T-helper 17 cell (primary cell): ENCODE measurements around the gene STX16. TPM values are rescaled to one million over a fixed set of nuclear protein-coding genes. Genes with fewer than 3 reads are reported as not detected.

Source experiments
- ATAC-seq: fragments of 150-1000 bp; cut with Tn5 transposase; 2 replicates; pipeline ENCODE4 v1.10.0; 2021; ENCODE audit warnings: mild to moderate bottlenecking, moderate library complexity
- DNase-seq, 3 donors: peaks; one replicate each; pipeline versions ENCODE4 v3.0.0 to v3.0.0-alpha.2; 2020 to 2021
- H3K9me3 ChIP-seq: one replicate; pipeline ENCODE4 v1.7.0; 2013; ENCODE audit warnings: low read length, mild to moderate bottlenecking; ENCODE audit not compliant: control insufficient read depth, poor library complexity, severe bottlenecking
- H3K27ac Mint-ChIP-seq: one replicate; pipeline ENCODE4 v1.8.0; 2022; ENCODE audit warnings: mild to moderate bottlenecking, moderate library complexity, mixed read lengths
- H3K27me3 Mint-ChIP-seq: one replicate; pipeline ENCODE4 v1.8.0; 2022; ENCODE audit warnings: mixed read lengths
- H3K36me3 Mint-ChIP-seq: one replicate; pipeline ENCODE4 v1.8.0; 2022; ENCODE audit warnings: low read depth, mixed read lengths
- H3K4me1 Mint-ChIP-seq: one replicate; pipeline ENCODE4 v1.8.0; 2022; ENCODE audit warnings: mild to moderate bottlenecking, mixed read lengths
- H3K4me3 Mint-ChIP-seq: one replicate; pipeline ENCODE4 v1.8.0; 2022; ENCODE audit warnings: mild to moderate bottlenecking, moderate library complexity, mixed read lengths
- total RNA-seq, 4 donors: library from RNA in 2 of 4; stranded (reverse) in 2 of 4; gene quantifications; one replicate each; pipeline ENCODE4 v1.2.3 and lab custom pipeline; 2022 to 2026

The STX16 gene
- total RNA-seq, 2 donors from 2014 or later, result 161 to 167 TPM

GRCh38 chr20:58623579-58624473 lies 27.3 kb upstream of the STX16 start:
- Mint-ChIP-seq H3K4me1 (peaks cover 10% of the 10 kb centered on the region), H3K27ac (no peak overlapping the region), H3K27me3 (peaks cover 11% of the 10 kb centered on the region), H3K36me3 (no peaks in the 10 kb centered on the region), H3K4me3 (no peak overlapping the region)
- no peaks in the 10 kb centered on the region for H3K9me3 ChIP-seq
- no peak for DNase-seq
- ATAC-seq, result no peak

GRCh38 chr20:58624687-58625086 lies 26.4 kb upstream of the STX16 start:
- ATAC-seq, result no peak
- H3K27ac Mint-ChIP-seq, result no peak overlapping the region
- no peak overlapping the region for H3K4me3 Mint-ChIP-seq
- no peaks in the 10 kb centered on the region for H3K36me3 Mint-ChIP-seq
- peaks cover 6% of the 10 kb centered on the region for H3K27me3 Mint-ChIP-seq
- no peak for DNase-seq
- no peaks in the 10 kb centered on the region for H3K9me3 ChIP-seq
- peaks cover 10% of the 10 kb centered on the region for H3K4me1 Mint-ChIP-seq

GRCh38 chr20:58625585-58625984 lies 25.5 kb upstream of the STX16 start:
- no peak for DNase-seq
- Mint-ChIP-seq H3K27ac (no peak overlapping the region), H3K4me1 (peaks cover 10% of the 10 kb centered on the region), H3K27me3 (no peaks in the 10 kb centered on the region), H3K36me3 (no peaks in the 10 kb centered on the region), H3K4me3 (no peak overlapping the region)
- no peak for ATAC-seq
- H3K9me3 ChIP-seq, result no peaks in the 10 kb centered on the region

- H3K4me3 Mint-ChIP-seq, result no peak overlapping the region
- H3K27ac Mint-ChIP-seq, result no peak overlapping the region
- ATAC-seq, result no peak
Observed at GRCh38 chr20:58626051-58626450, 25.0 kb upstream of the STX16 start.

GRCh38 chr20:58627212-58628072 lies 23.6 kb upstream of the STX16 start:
- Mint-ChIP-seq H3K4me1 (peaks cover 10% of the 10 kb centered on the region), H3K36me3 (no peaks in the 10 kb centered on the region), H3K27ac (peak overlapping the region; percentile 51), H3K4me3 (no peak overlapping the region), H3K27me3 (no peaks in the 10 kb centered on the region)
- DNase-seq, result no peak
- ATAC-seq, result peak; percentile 87
- H3K9me3 ChIP-seq, result no peaks in the 10 kb centered on the region

More at GRCh38 chr20:58626051-58626450, 25.0 kb upstream of the STX16 start:
- no peaks in the 10 kb centered on the region for H3K36me3 Mint-ChIP-seq
- no peaks in the 10 kb centered on the region for H3K27me3 Mint-ChIP-seq
- H3K9me3 ChIP-seq, result no peaks in the 10 kb centered on the region
- peaks cover 10% of the 10 kb centered on the region for H3K4me1 Mint-ChIP-seq
- DNase-seq, result no peak

- ATAC-seq (no peak), DNase-seq (no peak)
- Mint-ChIP-seq H3K36me3 (no peaks in the 10 kb centered on the region), H3K4me3 (no peak overlapping the region), H3K27ac (no peak overlapping the region), H3K27me3 (no peaks in the 10 kb centered on the region), H3K4me1 (peaks cover 10% of the 10 kb centered on the region)
- no peaks in the 10 kb centered on the region for H3K9me3 ChIP-seq
Observed at GRCh38 chr20:58628491-58629214, 22.4 kb upstream of the STX16 start.

GRCh38 chr20:58629215-58629580 lies 21.9 kb upstream of the STX16 start:
- no peak for DNase-seq
- H3K27ac Mint-ChIP-seq, result no peak overlapping the region
- no peak overlapping the region for H3K4me3 Mint-ChIP-seq
- no peaks in the 10 kb centered on the region for H3K9me3 ChIP-seq
- no peaks in the 10 kb centered on the region for H3K27me3 Mint-ChIP-seq
- H3K36me3 Mint-ChIP-seq, result no peaks in the 10 kb centered on the region
- peaks cover 10% of the 10 kb centered on the region for H3K4me1 Mint-ChIP-seq
- no peak for ATAC-seq

GRCh38 chr20:58630063-58630462 lies 21.0 kb upstream of the STX16 start:
- H3K9me3 ChIP-seq, result no peaks in the 10 kb centered on the region
- H3K27me3 Mint-ChIP-seq, result no peaks in the 10 kb centered on the region
- H3K4me1 Mint-ChIP-seq, result peaks cover 10% of the 10 kb centered on the region
- ATAC-seq, result no peak
- DNase-seq, result no peak
- no peak overlapping the region for H3K4me3 Mint-ChIP-seq
- no peaks in the 10 kb centered on the region for H3K36me3 Mint-ChIP-seq
- peak overlapping the region; percentile 62 for H3K27ac Mint-ChIP-seq

- Mint-ChIP-seq H3K4me3 (no peak overlapping the region), H3K27me3 (peaks cover 8% of the 10 kb centered on the region), H3K27ac (no peak overlapping the region), H3K4me1 (peaks cover 8% of the 10 kb centered on the region), H3K36me3 (no peaks in the 10 kb centered on the region)
- H3K9me3 ChIP-seq, result no peaks in the 10 kb centered on the region
- DNase-seq (no peak), ATAC-seq (no peak)
Observed at GRCh38 chr20:58633161-58634053, 17.7 kb upstream of the STX16 start.

GRCh38 chr20:58634059-58634458 lies 17.0 kb upstream of the STX16 start:
- ATAC-seq (no peak), DNase-seq (no peak)
- Mint-ChIP-seq H3K4me1 (peaks cover 6% of the 10 kb centered on the region), H3K4me3 (no peak overlapping the region), H3K36me3 (no peaks in the 10 kb centered on the region), H3K27me3 (peaks cover 12% of the 10 kb centered on the region), H3K27ac (no peak overlapping the region)
- H3K9me3 ChIP-seq, result no peaks in the 10 kb centered on the region

- Mint-ChIP-seq H3K27me3 (peaks cover 18% of the 10 kb centered on the region), H3K4me1 (peaks cover 6% of the 10 kb centered on the region), H3K27ac (peak overlapping the region; percentile 75), H3K4me3 (no peak overlapping the region), H3K36me3 (no peaks in the 10 kb centered on the region)
- ATAC-seq (peak; percentile 52), DNase-seq (no peak)
- H3K9me3 ChIP-seq, result no peaks in the 10 kb centered on the region
Observed at GRCh38 chr20:58634521-58635278, 16.4 kb upstream of the STX16 start.

- Mint-ChIP-seq H3K36me3 (no peaks in the 10 kb centered on the region), H3K27ac (peak overlapping the region; percentile 75), H3K27me3 (peaks cover 24% of the 10 kb centered on the region), H3K4me1 (peaks cover 6% of the 10 kb centered on the region), H3K4me3 (no peak overlapping the region)
- no peak for ATAC-seq
- DNase-seq, result no peak
- H3K9me3 ChIP-seq, result no peaks in the 10 kb centered on the region
Observed at GRCh38 chr20:58635279-58635665, 15.8 kb upstream of the STX16 start.
